Measurements from ENCODE around the gene STX17. TPM values are rescaled to one million over a fixed set of nuclear protein-coding genes. Genes with fewer than 3 reads are reported as not detected.

The STX17 gene
- total and polyA plus RNA-seq, 4 donors, result 16.2 to 42.2 (median 27.4) TPM

- no peaks in the 10 kb centered on the region for H3K4me1 ChIP-seq (ENCODE audit: control insufficient read depth, insufficient read depth, low read length)
- no peaks in the 10 kb centered on the region for H3K9me3 ChIP-seq (ENCODE audit: control insufficient read depth, insufficient read depth, low read length)
- WGBS (ENCODE audit: insufficient coverage), result 92% methylated on average over 2 of the region's 2 CpGs
- H3K27me3 ChIP-seq (ENCODE audit: control insufficient read depth, insufficient read depth, low read length), result no peaks in the 10 kb centered on the region
- DNase-seq (ENCODE audit: low read depth in 4 of 6, low spot score in 6 of 6), result no peak
- no peak overlapping the region for H3K4me3 ChIP-seq (ENCODE audit: low read depth, low read length)
- no peak overlapping the region for H3K27ac ChIP-seq (ENCODE audit: low read depth, low read length)
- H3K36me3 ChIP-seq (ENCODE audit: control insufficient read depth, insufficient read depth, low read length), result no peaks in the 10 kb centered on the region
These were observed 37.6 kb upstream of the STX17 start for GRCh38 chr9:99868845-99869244.

DNA sequence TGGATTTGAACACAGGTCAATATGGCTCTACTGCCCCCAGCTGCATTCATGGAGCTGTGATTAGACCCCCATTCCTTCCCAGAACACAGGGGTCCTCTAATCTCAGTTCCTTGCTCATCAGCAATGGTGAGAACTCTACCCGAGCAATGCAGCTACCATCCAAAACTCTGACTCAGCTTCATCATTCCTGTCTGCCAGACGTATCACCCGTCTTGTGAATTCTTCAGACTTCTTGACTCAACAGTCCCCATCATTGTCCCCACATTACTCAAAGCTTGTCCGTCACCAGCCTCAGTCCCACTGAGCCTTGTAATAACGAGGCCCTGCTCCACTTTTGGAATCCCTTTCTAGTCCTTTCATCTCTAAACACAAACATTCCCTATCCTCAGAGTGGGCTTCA is 36.3 kb upstream of the STX17 start:
- 84% methylated on average over 5 of the region's 5 CpGs for WGBS (ENCODE audit: insufficient coverage)
- no peak for DNase-seq (ENCODE audit: low read depth in 4 of 6, low spot score in 6 of 6)

GRCh38 chr9:99873531-99873930 is 32.9 kb upstream of the STX17 start:
- H3K4me1 ChIP-seq (ENCODE audit: control insufficient read depth, insufficient read depth, low read length), result no peaks in the 10 kb centered on the region
- no peak overlapping the region for H3K27ac ChIP-seq (ENCODE audit: low read depth, low read length)
- DNase-seq (ENCODE audit: low read depth in 4 of 6, low spot score in 6 of 6), result no peak
- no peaks in the 10 kb centered on the region for H3K36me3 ChIP-seq (ENCODE audit: control insufficient read depth, insufficient read depth, low read length)
- H3K4me3 ChIP-seq (ENCODE audit: low read depth, low read length), result no peak overlapping the region
- 83% methylated on average over 1 of the region's 3 CpGs for WGBS (ENCODE audit: insufficient coverage)
- H3K9me3 ChIP-seq (ENCODE audit: control insufficient read depth, insufficient read depth, low read length), result no peaks in the 10 kb centered on the region
- H3K27me3 ChIP-seq (ENCODE audit: control insufficient read depth, insufficient read depth, low read length), result no peaks in the 10 kb centered on the region

More for the DNA sequence above, 36.3 kb upstream of the STX17 start:
- Histone ChIP-seq H3K36me3 (ENCODE audit: control insufficient read depth, insufficient read depth, low read length) (no peaks in the 10 kb centered on the region), H3K4me1 (ENCODE audit: control insufficient read depth, insufficient read depth, low read length) (no peaks in the 10 kb centered on the region), H3K27ac (ENCODE audit: low read depth, low read length) (no peak overlapping the region), H3K9me3 (ENCODE audit: control insufficient read depth, insufficient read depth, low read length) (no peaks in the 10 kb centered on the region), H3K4me3 (ENCODE audit: low read depth, low read length) (no peak overlapping the region), H3K27me3 (ENCODE audit: control insufficient read depth, insufficient read depth, low read length) (no peaks in the 10 kb centered on the region)

DNA sequence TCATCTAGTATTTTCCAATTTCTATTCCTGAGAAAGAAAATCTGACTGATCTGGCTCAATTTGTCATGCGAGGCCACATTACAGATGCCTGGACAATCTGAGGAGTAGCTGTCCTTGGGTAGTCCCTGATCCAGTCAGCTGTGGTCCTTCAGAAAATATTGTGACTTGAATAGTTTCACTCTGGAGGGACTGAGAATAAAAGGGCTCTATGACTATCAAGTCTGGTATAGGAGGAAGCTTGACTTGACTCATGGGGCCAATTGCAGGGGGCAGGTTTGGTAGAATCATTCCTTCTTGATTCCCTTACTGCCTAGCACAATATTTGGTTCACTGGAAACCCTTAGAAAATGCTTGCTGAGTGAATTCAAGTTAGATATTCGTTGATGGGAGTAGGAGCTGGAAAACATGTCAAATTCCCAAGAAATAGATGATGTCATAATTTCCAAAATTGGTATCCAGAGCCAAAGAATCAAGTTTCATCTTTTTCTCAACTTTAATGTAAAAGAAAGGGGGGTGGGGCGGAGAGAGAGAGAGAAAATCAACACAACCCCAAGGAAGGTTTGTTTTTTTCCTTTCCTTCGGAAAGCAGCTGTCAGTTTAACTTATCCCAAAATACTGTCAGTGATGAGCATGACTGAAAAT is 32.4 kb upstream of the STX17 start:
- Histone ChIP-seq H3K4me1 (ENCODE audit: control insufficient read depth, insufficient read depth, low read length) (no peaks in the 10 kb centered on the region), H3K4me3 (ENCODE audit: low read depth, low read length) (no peak overlapping the region), H3K27ac (ENCODE audit: low read depth, low read length) (no peak overlapping the region), H3K27me3 (ENCODE audit: control insufficient read depth, insufficient read depth, low read length) (no peaks in the 10 kb centered on the region), H3K36me3 (ENCODE audit: control insufficient read depth, insufficient read depth, low read length) (no peaks in the 10 kb centered on the region), H3K9me3 (ENCODE audit: control insufficient read depth, insufficient read depth, low read length) (no peaks in the 10 kb centered on the region)
- no peak for DNase-seq (ENCODE audit: low read depth in 4 of 6, low spot score in 6 of 6)
- WGBS (ENCODE audit: insufficient coverage), result 100% methylated on average over 1 of the region's 4 CpGs

GRCh38 chr9:99876190-99876589 is 30.3 kb upstream of the STX17 start:
- no peaks in the 10 kb centered on the region for H3K36me3 ChIP-seq (ENCODE audit: control insufficient read depth, insufficient read depth, low read length)
- no peaks in the 10 kb centered on the region for H3K9me3 ChIP-seq (ENCODE audit: control insufficient read depth, insufficient read depth, low read length)
- DNase-seq (ENCODE audit: low read depth in 4 of 6, low spot score in 6 of 6), result no peak
- WGBS (ENCODE audit: insufficient coverage), result no CpG with 5 or more reads among the region's 2 CpGs
- no peak overlapping the region for H3K4me3 ChIP-seq (ENCODE audit: low read depth, low read length)
- H3K27ac ChIP-seq (ENCODE audit: low read depth, low read length), result no peak overlapping the region
- no peaks in the 10 kb centered on the region for H3K27me3 ChIP-seq (ENCODE audit: control insufficient read depth, insufficient read depth, low read length)
- no peaks in the 10 kb centered on the region for H3K4me1 ChIP-seq (ENCODE audit: control insufficient read depth, insufficient read depth, low read length)

DNA sequence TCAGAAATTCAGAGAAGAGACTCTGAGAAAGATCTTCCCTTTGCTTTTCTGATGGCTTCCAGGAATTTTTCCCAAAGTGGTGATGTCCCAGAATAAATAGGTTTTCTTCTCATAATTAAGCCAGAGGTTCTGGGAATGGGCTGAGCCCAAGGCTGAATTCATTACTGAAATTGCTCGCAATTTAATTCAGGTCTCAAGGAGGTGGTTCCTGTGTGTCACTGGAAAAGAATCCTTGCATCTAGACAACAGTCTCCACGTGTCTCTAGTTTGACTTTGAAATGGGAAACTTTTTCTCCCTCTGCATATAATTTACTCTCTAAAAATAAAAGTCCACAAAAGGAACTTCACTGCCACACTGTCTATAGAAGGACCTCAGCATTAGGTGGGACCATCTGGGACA is 27.8 kb upstream of the STX17 start:
- no peaks in the 10 kb centered on the region for H3K9me3 ChIP-seq (ENCODE audit: control insufficient read depth, insufficient read depth, low read length)
- H3K4me1 ChIP-seq (ENCODE audit: control insufficient read depth, insufficient read depth, low read length), result no peaks in the 10 kb centered on the region
- no peak overlapping the region for H3K4me3 ChIP-seq (ENCODE audit: low read depth, low read length)

DNA sequence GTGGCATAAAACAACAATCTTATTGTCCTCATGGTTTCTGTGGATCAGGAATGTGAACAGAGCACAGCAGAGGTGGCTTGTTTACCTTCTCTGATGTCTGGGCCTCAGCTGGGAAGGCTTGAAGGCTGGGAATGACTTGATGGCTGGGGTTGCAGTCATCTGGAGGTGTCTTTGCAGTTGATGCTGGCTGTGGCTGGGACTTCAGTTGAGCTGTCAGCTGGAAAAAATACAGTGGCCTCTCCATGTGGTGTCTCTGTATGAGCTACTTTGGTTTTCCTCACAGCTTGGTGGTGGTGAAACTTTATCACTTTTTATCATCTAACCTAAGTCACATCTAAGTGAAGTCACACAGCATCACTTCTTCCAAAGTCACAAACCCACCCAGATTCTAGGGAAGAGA is 24.7 kb upstream of the STX17 start:
- H3K36me3 ChIP-seq (ENCODE audit: control insufficient read depth, insufficient read depth, low read length), result no peaks in the 10 kb centered on the region
- no peak overlapping the region for H3K4me3 ChIP-seq (ENCODE audit: low read depth, low read length)
- no peak for DNase-seq (ENCODE audit: low read depth in 4 of 6, low spot score in 6 of 6)
- H3K27ac ChIP-seq (ENCODE audit: low read depth, low read length), result no peak overlapping the region
- H3K9me3 ChIP-seq (ENCODE audit: control insufficient read depth, insufficient read depth, low read length), result no peaks in the 10 kb centered on the region
- no peaks in the 10 kb centered on the region for H3K4me1 ChIP-seq (ENCODE audit: control insufficient read depth, insufficient read depth, low read length)
- no peaks in the 10 kb centered on the region for H3K27me3 ChIP-seq (ENCODE audit: control insufficient read depth, insufficient read depth, low read length)

More for the DNA sequence above, 27.8 kb upstream of the STX17 start:
- DNase-seq (ENCODE audit: low read depth in 4 of 6, low spot score in 6 of 6), result no peak
- Histone ChIP-seq H3K27me3 (ENCODE audit: control insufficient read depth, insufficient read depth, low read length) (no peaks in the 10 kb centered on the region), H3K36me3 (ENCODE audit: control insufficient read depth, insufficient read depth, low read length) (no peaks in the 10 kb centered on the region), H3K27ac (ENCODE audit: low read depth, low read length) (no peak overlapping the region)
- no CpG with 5 or more reads among the region's 2 CpGs for WGBS (ENCODE audit: insufficient coverage)

DNA sequence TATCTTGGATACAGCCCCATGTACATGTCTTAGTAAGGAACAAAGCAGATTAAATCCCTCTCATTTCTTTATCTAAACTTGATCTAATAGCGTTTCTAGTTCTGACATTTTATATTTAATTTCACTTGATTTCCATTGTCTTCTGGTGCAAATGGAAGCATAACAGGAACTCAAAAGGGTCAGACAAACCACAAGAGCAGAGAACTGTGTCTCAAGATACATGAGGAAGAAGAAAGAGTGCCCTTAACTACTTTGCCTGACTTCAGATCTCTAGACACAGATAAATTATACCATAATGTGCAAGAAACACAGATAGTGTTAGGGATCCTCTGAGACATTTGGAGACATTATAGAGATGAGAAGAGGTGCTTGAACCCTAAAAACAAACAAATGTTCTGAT is 20.7 kb upstream of the STX17 start:
- no CpG with 5 or more reads among the region's 1 CpG for WGBS (ENCODE audit: insufficient coverage)
- no peak for DNase-seq (ENCODE audit: low read depth in 4 of 6, low spot score in 6 of 6)
- Histone ChIP-seq H3K4me3 (ENCODE audit: low read depth, low read length) (no peak overlapping the region), H3K27me3 (ENCODE audit: control insufficient read depth, insufficient read depth, low read length) (no peaks in the 10 kb centered on the region), H3K9me3 (ENCODE audit: control insufficient read depth, insufficient read depth, low read length) (no peaks in the 10 kb centered on the region), H3K4me1 (ENCODE audit: control insufficient read depth, insufficient read depth, low read length) (no peaks in the 10 kb centered on the region), H3K27ac (ENCODE audit: low read depth, low read length) (no peak overlapping the region), H3K36me3 (ENCODE audit: control insufficient read depth, insufficient read depth, low read length) (no peaks in the 10 kb centered on the region)

GRCh38 chr9:99889120-99889519 is 17.3 kb upstream of the STX17 start:
- Histone ChIP-seq H3K9me3 (ENCODE audit: control insufficient read depth, insufficient read depth, low read length) (no peaks in the 10 kb centered on the region), H3K4me1 (ENCODE audit: control insufficient read depth, insufficient read depth, low read length) (no peaks in the 10 kb centered on the region), H3K27ac (ENCODE audit: low read depth, low read length) (no peak overlapping the region), H3K36me3 (ENCODE audit: control insufficient read depth, insufficient read depth, low read length) (no peaks in the 10 kb centered on the region), H3K27me3 (ENCODE audit: control insufficient read depth, insufficient read depth, low read length) (no peaks in the 10 kb centered on the region), H3K4me3 (ENCODE audit: low read depth, low read length) (no peak overlapping the region)
- WGBS (ENCODE audit: insufficient coverage), result no CpG with 5 or more reads among the region's 1 CpG
- DNase-seq (ENCODE audit: low read depth in 4 of 6, low spot score in 6 of 6), result no peak

GRCh38 chr9:99894826-99895225 is 11.6 kb upstream of the STX17 start:
- DNase-seq (ENCODE audit: low read depth in 4 of 6, low spot score in 6 of 6), result no peak
- Histone ChIP-seq H3K4me1 (ENCODE audit: control insufficient read depth, insufficient read depth, low read length) (no peaks in the 10 kb centered on the region), H3K36me3 (ENCODE audit: control insufficient read depth, insufficient read depth, low read length) (no peaks in the 10 kb centered on the region), H3K9me3 (ENCODE audit: control insufficient read depth, insufficient read depth, low read length) (no peaks in the 10 kb centered on the region), H3K27ac (ENCODE audit: low read depth, low read length) (no peak overlapping the region), H3K4me3 (ENCODE audit: low read depth, low read length) (no peak overlapping the region), H3K27me3 (ENCODE audit: control insufficient read depth, insufficient read depth, low read length) (no peaks in the 10 kb centered on the region)
- no CpG with 5 or more reads among the region's 2 CpGs for WGBS (ENCODE audit: insufficient coverage)
